GM18499 (cell line): Measurements from ENCODE around the gene CCL24.
"Not testable (repeated sequence)": the region's sequence is repeated elsewhere in the genome, so short reads cannot be mapped to it uniquely, and the experiment has no call there.

Experiments used
- ATAC-seq: cut with Tn5 transposase; IDR thresholded peaks from one replicate; pipeline ENCODE4 v1.9.1; 2021; ENCODE audit warnings: moderate number of reproducible peaks; ENCODE audit not compliant: insufficient read depth, unreplicated experiment

Gene CCL24

GRCh38 chr7:75792567-75792966 is 21.0 kb downstream of the CCL24 start:
- ATAC-seq, result not testable (repeated sequence)

GRCh38 chr7:75789361-75789924 is 24.2 kb downstream of the CCL24 start:
- no peak for ATAC-seq

- not testable (repeated sequence) for ATAC-seq
Observed at GRCh38 chr7:75788154-75788847, 25.3 kb downstream of the CCL24 start.

- ATAC-seq, result not testable (repeated sequence)
Observed at GRCh38 chr7:75783058-75783457, 30.5 kb downstream of the CCL24 start.

GRCh38 chr7:75780647-75781273 is 32.8 kb downstream of the CCL24 start:
- ATAC-seq, result not testable (repeated sequence)

- not testable (repeated sequence) for ATAC-seq
Observed at GRCh38 chr7:75779516-75779915, 34.1 kb downstream of the CCL24 start.

- ATAC-seq, result not testable (repeated sequence)
Observed at GRCh38 chr7:75779035-75779434, 34.6 kb downstream of the CCL24 start.

- no peak for ATAC-seq
Observed at GRCh38 chr7:75776295-75776971, 37.2 kb downstream of the CCL24 start.

GRCh38 chr7:75773958-75774357 is 39.6 kb downstream of the CCL24 start:
- not testable (repeated sequence) for ATAC-seq

GRCh38 chr7:75772081-75773077 is 41.2 kb downstream of the CCL24 start, which contains the start of gene CCL26:
CCL26 (minus strand) TSS chr7:75772211; CDS start chr7:75772176, 35 bp downstream.
- ATAC-seq, result no peak

- no peak for ATAC-seq
Observed at GRCh38 chr7:75771224-75771623, 42.4 kb downstream of the CCL24 start.

GRCh38 chr7:75762350-75762917 is 51.2 kb downstream of the CCL24 start:
- no peak for ATAC-seq

GRCh38 chr7:75761801-75762200 is 51.8 kb downstream of the CCL24 start:
- ATAC-seq, result not testable (repeated sequence)
